Karpas-422 (cell line): Measurements from ENCODE around the gene PTCRA. TPM values are rescaled to one million over a fixed set of nuclear protein-coding genes. Genes with fewer than 3 reads are reported as not detected.
"Not testable (repeated sequence)": the region's sequence is repeated elsewhere in the genome, so short reads cannot be mapped to it uniquely, and the experiment has no call there.

Experiments
- DNase-seq: peaks from one replicate; pipeline ENCODE4 v3.0.0-alpha.2; 2015
- H2AFZ ChIP-seq: fragments of 200-600 bp; sonication (generic); 2 replicates; pipeline ENCODE4 v1.6.1; 2014; ENCODE audit warnings: antibody characterized with exemption, low read length, mixed read lengths
- H3K27ac ChIP-seq: fragments of 200-600 bp; sonication (generic); 2 replicates; pipeline ENCODE4 v1.5.1; 2014; ENCODE audit warnings: mild to moderate bottlenecking, low read length, moderate library complexity
- H3K27me3 ChIP-seq: fragments of 200-600 bp; sonication (generic); 2 replicates; pipeline ENCODE4 v1.6.1; 2014; ENCODE audit warnings: low read length, mixed read lengths
- H3K36me3 ChIP-seq: fragments of 200-600 bp; sonication (generic); 2 replicates; pipeline ENCODE4 v1.6.1; 2014; ENCODE audit warnings: low read length, mixed read lengths; ENCODE audit not compliant: insufficient read depth
- H3K4me1 ChIP-seq: fragments of 200-600 bp; sonication (generic); 2 replicates; pipeline ENCODE4 v1.6.1; 2014; ENCODE audit warnings: mild to moderate bottlenecking, low read length, mixed read lengths
- H3K4me2 ChIP-seq: fragments of 200-600 bp; sonication (generic); 2 replicates; pipeline ENCODE4 v1.6.1; 2014; ENCODE audit warnings: low read length, low read depth, mild to moderate bottlenecking; ENCODE audit not compliant: poor library complexity, severe bottlenecking
- H3K4me3 ChIP-seq: fragments of 200-600 bp; sonication (generic); 2 replicates; pipeline ENCODE4 v1.5.1; 2014; ENCODE audit warnings: mild to moderate bottlenecking, antibody characterized with exemption, low read length, mixed read lengths
- H3K79me2 ChIP-seq: fragments of 200-600 bp; sonication (generic); 2 replicates; pipeline ENCODE4 v1.6.1; 2014; ENCODE audit warnings: mild to moderate bottlenecking, low read length, mixed read lengths
- H3K9ac ChIP-seq: fragments of 200-600 bp; sonication (generic); 2 replicates; pipeline ENCODE4 v1.6.0; 2014; ENCODE audit warnings: low read length
- H3K9me2 ChIP-seq: fragments of 200-600 bp; sonication (generic), shearing (Covaris generic); replicated peaks from 2 replicates; pipeline ENCODE4 v1.6.0; 2014; ENCODE audit warnings: mild to moderate bottlenecking, low read length, moderate library complexity; ENCODE audit not compliant: insufficient read depth
- H3K9me3 ChIP-seq: fragments of 300-700, 200-600 bp; sonication (generic); 2 replicates; pipeline ENCODE4 v1.6.1; 2014; ENCODE audit warnings: low read length, mixed read lengths
- H4K20me1 ChIP-seq: fragments of 200-600 bp; sonication (generic); 2 replicates; pipeline ENCODE4 v1.6.1; 2014; ENCODE audit warnings: mild to moderate bottlenecking, antibody characterized with exemption, low read length, low read depth; ENCODE audit not compliant: insufficient read depth
- total RNA-seq: library from RNA; depleted of rRNA; stranded (reverse); fragments of >200 nt; shearing (Covaris generic); gene quantifications from 2 replicates; pipeline ENCODE4 v1.2.3, GENCODE V29; 2014; ENCODE audit warnings: low replicate concordance

PTCRA gene
- total RNA-seq, 1 experiment from 2014 or later, result not detected

GRCh38 chr6:42939810-42940167 lies 23.9 kb downstream of the PTCRA start:
- no peak overlapping the region for H3K9ac ChIP-seq
- H3K4me1 ChIP-seq, result peaks cover 8% of the 10 kb centered on the region
- H3K79me2 ChIP-seq, result peaks cover 18% of the 10 kb centered on the region
- H3K9me3 ChIP-seq, result no peaks in the 10 kb centered on the region
- DNase-seq, result no peak
- H3K27me3 ChIP-seq, result no peaks in the 10 kb centered on the region
- H4K20me1 ChIP-seq, result no peaks in the 10 kb centered on the region
- H3K27ac ChIP-seq, result no peak overlapping the region
- no peaks in the 10 kb centered on the region for H3K9me2 ChIP-seq
- H3K4me3 ChIP-seq, result no peak overlapping the region
- H3K36me3 ChIP-seq, result peaks cover 23% of the 10 kb centered on the region
- H3K4me2 ChIP-seq, result no peak overlapping the region
- no peak overlapping the region for H2AFZ ChIP-seq

GRCh38 chr6:42940493-42941045 lies 24.7 kb downstream of the PTCRA start:
- Histone ChIP-seq H3K4me2 (no peak overlapping the region), H3K36me3 (peaks cover 20% of the 10 kb centered on the region), H3K9ac (no peak overlapping the region), H3K4me3 (no peak overlapping the region), H3K4me1 (peaks cover 8% of the 10 kb centered on the region), H3K27ac (no peak overlapping the region), H3K9me2 (no peaks in the 10 kb centered on the region), H3K27me3 (no peaks in the 10 kb centered on the region), H3K9me3 (no peaks in the 10 kb centered on the region), H3K79me2 (peaks cover 15% of the 10 kb centered on the region), H2AFZ (no peak overlapping the region), H4K20me1 (no peaks in the 10 kb centered on the region)
- no peak for DNase-seq

GRCh38 chr6:42941356-42941755 lies 25.5 kb downstream of the PTCRA start:
- not testable (repeated sequence) for H3K79me2 ChIP-seq, H4K20me1 ChIP-seq, H3K27ac ChIP-seq, H3K27me3 ChIP-seq, H3K9me2 ChIP-seq, H2AFZ ChIP-seq, H3K9me3 ChIP-seq, DNase-seq, H3K4me2 ChIP-seq, H3K9ac ChIP-seq, H3K4me1 ChIP-seq, H3K4me3 ChIP-seq
- H3K36me3 ChIP-seq, result peaks cover 12% of the 10 kb centered on the region

- Histone ChIP-seq H4K20me1 (no peaks in the 10 kb centered on the region), H3K9me2 (no peaks in the 10 kb centered on the region)
- no peak for DNase-seq
These were observed 26.6 kb downstream of the PTCRA start for GRCh38 chr6:42942444-42942843.

GRCh38 chr6:42947950-42948349 lies 32.1 kb downstream of the PTCRA start:
- Histone ChIP-seq H3K9me2 (no peaks in the 10 kb centered on the region), H3K9ac (no peak overlapping the region), H3K27ac (no peak overlapping the region), H3K36me3 (no peaks in the 10 kb centered on the region), H3K79me2 (no peaks in the 10 kb centered on the region), H3K9me3 (no peaks in the 10 kb centered on the region), H3K4me3 (no peak overlapping the region), H3K4me2 (no peak overlapping the region), H4K20me1 (no peaks in the 10 kb centered on the region), H3K27me3 (no peaks in the 10 kb centered on the region), H2AFZ (no peak overlapping the region), H3K4me1 (no peaks in the 10 kb centered on the region)
- no peak for DNase-seq

More at GRCh38 chr6:42942444-42942843, 26.6 kb downstream of the PTCRA start:
- H2AFZ ChIP-seq, result no peak overlapping the region
- H3K4me1 ChIP-seq, result peaks cover 7% of the 10 kb centered on the region
- no peak overlapping the region for H3K9ac ChIP-seq
- H3K27me3 ChIP-seq, result no peaks in the 10 kb centered on the region
- peaks cover 5% of the 10 kb centered on the region; the same call in 1 of the 2 replicates for H3K79me2 ChIP-seq
- H3K9me3 ChIP-seq, result no peaks in the 10 kb centered on the region
- no peak overlapping the region for H3K4me3 ChIP-seq
- no peak overlapping the region for H3K27ac ChIP-seq
- H3K36me3 ChIP-seq, result peaks cover 12% of the 10 kb centered on the region
- no peak overlapping the region for H3K4me2 ChIP-seq

- H3K27ac ChIP-seq, result no peak overlapping the region
- H3K4me1 ChIP-seq, result no peaks in the 10 kb centered on the region
- H2AFZ ChIP-seq, result no peak overlapping the region
- H3K4me3 ChIP-seq, result no peak overlapping the region
- H3K9me2 ChIP-seq, result no peaks in the 10 kb centered on the region
- H3K4me2 ChIP-seq, result no peak overlapping the region
- H3K9ac ChIP-seq, result no peak overlapping the region
- no peaks in the 10 kb centered on the region for H3K27me3 ChIP-seq
- H3K36me3 ChIP-seq, result no peaks in the 10 kb centered on the region
- no peaks in the 10 kb centered on the region for H3K9me3 ChIP-seq
- H4K20me1 ChIP-seq, result no peaks in the 10 kb centered on the region
- DNase-seq, result no peak
- H3K79me2 ChIP-seq, result no peaks in the 10 kb centered on the region
These were observed 36.5 kb downstream of the PTCRA start for GRCh38 chr6:42952389-42952788.

GRCh38 chr6:42954405-42954804 lies 38.6 kb downstream of the PTCRA start:
- H4K20me1 ChIP-seq, H3K9me2 ChIP-seq, H3K4me1 ChIP-seq, H3K9ac ChIP-seq, DNase-seq, H3K27me3 ChIP-seq, H3K79me2 ChIP-seq, H3K4me2 ChIP-seq, H3K4me3 ChIP-seq, H3K36me3 ChIP-seq, H2AFZ ChIP-seq, H3K27ac ChIP-seq, H3K9me3 ChIP-seq: not testable (repeated sequence)

GRCh38 chr6:42958125-42958524 lies 42.3 kb downstream of the PTCRA start:
- no peak overlapping the region for H3K27ac ChIP-seq
- no peaks in the 10 kb centered on the region for H3K9me3 ChIP-seq
- no peaks in the 10 kb centered on the region for H3K36me3 ChIP-seq
- no peaks in the 10 kb centered on the region for H3K4me1 ChIP-seq
- no peaks in the 10 kb centered on the region for H4K20me1 ChIP-seq
- H3K9me2 ChIP-seq, result no peaks in the 10 kb centered on the region
- no peaks in the 10 kb centered on the region for H3K79me2 ChIP-seq
- DNase-seq, result no peak
- no peak overlapping the region for H3K4me2 ChIP-seq
- H3K4me3 ChIP-seq, result no peak overlapping the region
- H3K9ac ChIP-seq, result no peak overlapping the region
- no peak overlapping the region for H2AFZ ChIP-seq
- H3K27me3 ChIP-seq, result no peaks in the 10 kb centered on the region

GRCh38 chr6:42959917-42960242 lies 44.0 kb downstream of the PTCRA start:
- no peaks in the 10 kb centered on the region for H3K4me1 ChIP-seq
- no peaks in the 10 kb centered on the region for H4K20me1 ChIP-seq
- H3K36me3 ChIP-seq, result no peaks in the 10 kb centered on the region
- H3K4me2 ChIP-seq, result no peak overlapping the region
- no peak overlapping the region for H3K27ac ChIP-seq
- no peaks in the 10 kb centered on the region for H3K79me2 ChIP-seq
- H3K4me3 ChIP-seq, result no peak overlapping the region
- H3K9me3 ChIP-seq, result no peaks in the 10 kb centered on the region
- H2AFZ ChIP-seq, result no peak overlapping the region
- H3K9ac ChIP-seq, result no peak overlapping the region
- H3K9me2 ChIP-seq, result no peaks in the 10 kb centered on the region
- H3K27me3 ChIP-seq, result no peaks in the 10 kb centered on the region
- DNase-seq, result no peak
